HL-60 (cell line): Measurements from ENCODE around the gene LIPF.
A peak's percentile ranks its signal among the peaks of the same experiment; 100 is the strongest.

Experiments
- DNase-seq, 2 experiments: peaks; one replicate each; pipeline ENCODE4 v3.0.0-alpha.2; 2010 to 2020; ENCODE audit warnings: low read depth in 1 of 2, low spot score in 1 of 2
- H3K27ac ChIP-seq: fragments of 250-450 bp; sonication (Bioruptor Pico); replicated peaks from 2 replicates; pipeline ENCODE4 v1.5.1; 2020; ENCODE audit warnings: mild to moderate bottlenecking, moderate library complexity
- H3K27me3 ChIP-seq: fragments of 250-450 bp; sonication (Bioruptor Pico); 2 replicates; pipeline ENCODE4 v1.5.1; 2021; ENCODE audit warnings: mild to moderate bottlenecking, moderate library complexity; ENCODE audit not compliant: insufficient read depth, poor library complexity, severe bottlenecking
- H3K4me3 ChIP-seq: replicated peaks from 2 replicates; pipeline ENCODE4 v1.5.1; 2011; ENCODE audit warnings: mild to moderate bottlenecking, control low read depth, low read length; ENCODE audit not compliant: insufficient read depth
- GABPA ChIP-seq: IDR thresholded peaks from 2 replicates; pipeline ENCODE4 v1.6.1; 2012; ENCODE audit warnings: low read depth
- POLR2AphosphoS5 ChIP-seq: IDR thresholded peaks from 2 replicates; pipeline ENCODE4 v1.6.1; 2012; ENCODE audit warnings: low read depth
- REST ChIP-seq: IDR thresholded peaks from 2 replicates; pipeline ENCODE4 v1.6.1; 2012; ENCODE audit warnings: low read depth; ENCODE audit not compliant: insufficient replicate concordance
- SPI1 ChIP-seq: IDR thresholded peaks from 2 replicates; pipeline ENCODE4 v1.6.1; 2012; ENCODE audit warnings: low read depth, mild to moderate bottlenecking, borderline replicate concordance
- TF ChIP-seq, protein P1 (sequence below): IDR thresholded peaks from one replicate; pipeline ENCODE4 v1.5.1; 2011; ENCODE audit warnings: low read length, control low read depth, inconsistent platforms; ENCODE audit not compliant: insufficient read depth

LIPF gene

DNA sequence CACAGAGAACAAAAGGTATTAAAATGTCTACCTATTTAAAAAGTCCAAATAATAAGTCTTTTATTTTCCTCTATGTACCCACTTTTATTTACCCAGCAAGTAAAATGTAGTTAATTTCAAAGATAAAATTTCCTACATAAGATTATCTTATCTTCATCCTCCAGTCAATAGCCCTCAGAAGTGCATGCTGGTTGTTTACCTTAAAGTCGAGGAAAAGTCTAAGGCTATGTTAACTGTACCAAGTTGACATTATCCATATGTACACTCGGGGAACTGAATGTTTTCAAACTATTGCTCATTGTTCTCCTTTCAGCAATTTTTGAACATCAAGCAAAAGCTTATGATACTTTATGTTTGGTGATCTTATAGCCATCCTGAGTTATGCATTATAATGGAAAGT lies 24.1 kb upstream of the LIPF start:
- TF ChIP-seq GABPA (no peak), SPI1 (no peak), REST (no peak), POLR2AphosphoS5 (no peak)
- TF ChIP-seq, protein P1, sequence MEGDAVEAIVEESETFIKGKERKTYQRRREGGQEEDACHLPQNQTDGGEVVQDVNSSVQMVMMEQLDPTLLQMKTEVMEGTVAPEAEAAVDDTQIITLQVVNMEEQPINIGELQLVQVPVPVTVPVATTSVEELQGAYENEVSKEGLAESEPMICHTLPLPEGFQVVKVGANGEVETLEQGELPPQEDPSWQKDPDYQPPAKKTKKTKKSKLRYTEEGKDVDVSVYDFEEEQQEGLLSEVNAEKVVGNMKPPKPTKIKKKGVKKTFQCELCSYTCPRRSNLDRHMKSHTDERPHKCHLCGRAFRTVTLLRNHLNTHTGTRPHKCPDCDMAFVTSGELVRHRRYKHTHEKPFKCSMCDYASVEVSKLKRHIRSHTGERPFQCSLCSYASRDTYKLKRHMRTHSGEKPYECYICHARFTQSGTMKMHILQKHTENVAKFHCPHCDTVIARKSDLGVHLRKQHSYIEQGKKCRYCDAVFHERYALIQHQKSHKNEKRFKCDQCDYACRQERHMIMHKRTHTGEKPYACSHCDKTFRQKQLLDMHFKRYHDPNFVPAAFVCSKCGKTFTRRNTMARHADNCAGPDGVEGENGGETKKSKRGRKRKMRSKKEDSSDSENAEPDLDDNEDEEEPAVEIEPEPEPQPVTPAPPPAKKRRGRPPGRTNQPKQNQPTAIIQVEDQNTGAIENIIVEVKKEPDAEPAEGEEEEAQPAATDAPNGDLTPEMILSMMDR = no peak
- no peak for DNase-seq

DNA sequence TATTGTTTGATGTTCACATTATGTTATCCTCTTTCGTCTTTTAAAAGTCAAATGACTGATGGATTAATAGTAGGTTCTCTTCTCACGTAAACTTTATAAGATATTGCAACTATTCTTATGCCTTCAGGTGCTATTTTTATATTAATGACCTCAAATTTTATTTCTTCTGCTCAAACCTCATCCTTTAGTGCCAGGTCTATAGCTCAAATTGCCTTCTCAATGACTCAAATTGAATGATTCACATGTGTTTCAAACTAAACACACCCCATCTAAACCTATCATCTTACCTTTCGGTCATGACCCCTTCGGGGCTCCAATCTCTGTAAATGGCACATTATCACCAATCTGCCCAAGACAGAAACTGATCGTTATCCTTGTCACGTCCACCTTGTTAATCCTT lies 22.0 kb upstream of the LIPF start:
- DNase-seq = no peak
- TF ChIP-seq POLR2AphosphoS5 (no peak), REST (no peak), GABPA (no peak), SPI1 (no peak)
- TF ChIP-seq, protein P1 = no peak
- Histone ChIP-seq H3K27me3 (no peaks in the 10 kb centered on the region), H3K4me3 (no peak overlapping the region), H3K27ac (no peak overlapping the region)

More for the DNA sequence above, 24.1 kb upstream of the LIPF start:
- no peaks in the 10 kb centered on the region for H3K27me3 ChIP-seq
- H3K27ac ChIP-seq = no peak overlapping the region
- H3K4me3 ChIP-seq = no peak overlapping the region

DNA sequence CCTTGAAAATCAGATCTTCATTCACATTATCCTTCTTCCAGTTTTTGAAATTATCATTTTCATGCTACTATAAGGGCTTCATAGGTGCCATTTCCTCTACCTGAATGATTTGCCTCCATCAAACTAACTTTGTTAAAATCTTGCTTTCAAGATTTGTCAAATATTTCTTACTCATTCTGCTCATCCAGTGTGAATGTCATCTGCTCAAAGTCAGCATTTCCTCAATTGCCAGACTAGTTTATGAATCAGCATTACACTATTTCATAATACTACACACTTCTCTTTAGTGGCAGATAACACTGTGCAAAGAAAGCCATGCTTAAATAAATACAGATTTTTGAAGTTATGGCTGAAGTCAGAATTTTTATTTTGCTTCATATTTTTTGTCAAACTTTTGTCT lies 21.3 kb upstream of the LIPF start:
- Histone ChIP-seq H3K27ac (no peak overlapping the region), H3K4me3 (no peak overlapping the region), H3K27me3 (no peaks in the 10 kb centered on the region)
- peak; percentile 23 to 25 for DNase-seq
- TF ChIP-seq, protein P1 = no peak
- peak; percentile 87 for TF ChIP-seq SPI1
- no peak for TF ChIP-seq POLR2AphosphoS5

DNA sequence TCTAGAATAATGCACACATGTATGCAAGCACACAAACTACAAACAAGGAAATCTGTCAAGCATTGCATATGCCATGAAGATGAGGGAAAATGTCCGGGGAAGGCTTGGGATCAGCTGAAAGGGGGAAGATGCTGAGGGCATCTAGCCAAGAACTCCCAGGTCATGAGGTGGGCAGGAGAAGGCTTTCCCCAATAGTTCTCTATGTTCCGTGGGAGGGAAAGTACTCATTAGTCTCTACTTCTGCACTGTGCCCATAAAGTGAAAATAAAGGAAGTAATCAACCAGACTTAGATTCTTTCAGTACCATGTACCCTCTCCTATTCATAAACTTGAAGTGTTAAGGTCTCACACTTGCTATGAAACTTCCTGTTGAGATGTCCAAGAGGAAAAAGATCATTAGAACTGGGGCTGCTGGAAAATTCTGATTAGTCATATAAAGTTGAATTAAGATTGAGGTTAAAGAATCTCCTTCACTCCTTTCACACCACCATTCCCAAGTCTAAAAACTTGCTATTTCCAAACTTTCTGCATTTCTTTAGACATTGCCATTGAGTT lies 17.1 kb upstream of the LIPF start:
- H3K4me3 ChIP-seq = no peak overlapping the region
- no peaks in the 10 kb centered on the region for H3K27me3 ChIP-seq
- no peak for DNase-seq
- TF ChIP-seq POLR2AphosphoS5 (no peak), SPI1 (no peak), GABPA (no peak), REST (no peak)
- TF ChIP-seq, protein P1 = no peak
- no peak overlapping the region for H3K27ac ChIP-seq
